GM19468 (cell line): ENCODE measurements around the gene PNMA8B.

Experiments
- ATAC-seq: cut with Tn5 transposase; IDR thresholded peaks from one replicate; pipeline ENCODE4 v1.9.1; 2021; ENCODE audit warnings: mild to moderate bottlenecking, moderate library complexity, moderate number of reproducible peaks; ENCODE audit not compliant: unreplicated experiment; ENCODE audit errors: extremely low read depth

PNMA8B gene

DNA sequence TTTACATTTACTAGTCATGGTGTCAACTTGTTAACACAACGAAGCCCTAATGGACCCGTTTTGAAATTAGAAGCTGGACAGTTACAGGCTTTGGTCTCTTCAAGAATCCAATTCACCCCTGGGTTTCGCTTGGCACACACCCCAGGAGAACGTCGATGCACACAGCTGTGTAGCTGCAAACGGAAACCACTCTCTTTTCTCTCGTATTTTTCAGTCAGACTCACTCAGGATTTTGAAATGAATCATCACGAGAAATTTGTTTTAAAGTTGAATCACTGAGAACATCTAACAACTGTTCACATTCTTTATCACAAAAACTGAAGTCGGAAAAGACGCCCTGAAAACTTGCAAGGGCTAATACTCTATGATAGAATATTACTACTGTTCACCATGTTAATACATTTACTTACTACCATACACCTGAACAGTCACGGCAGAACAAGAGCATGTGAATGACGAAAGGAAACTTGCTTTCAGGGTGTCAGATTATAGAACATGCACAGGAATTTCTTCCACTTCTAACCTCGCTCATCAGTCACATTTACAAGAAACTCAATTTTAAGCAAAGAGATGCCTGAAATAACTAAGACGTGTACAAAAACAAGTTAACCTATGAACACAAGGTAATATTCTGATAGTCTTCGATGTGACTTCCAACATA is 29.0 kb downstream of the PNMA8B start:
- no peak for ATAC-seq

DNA sequence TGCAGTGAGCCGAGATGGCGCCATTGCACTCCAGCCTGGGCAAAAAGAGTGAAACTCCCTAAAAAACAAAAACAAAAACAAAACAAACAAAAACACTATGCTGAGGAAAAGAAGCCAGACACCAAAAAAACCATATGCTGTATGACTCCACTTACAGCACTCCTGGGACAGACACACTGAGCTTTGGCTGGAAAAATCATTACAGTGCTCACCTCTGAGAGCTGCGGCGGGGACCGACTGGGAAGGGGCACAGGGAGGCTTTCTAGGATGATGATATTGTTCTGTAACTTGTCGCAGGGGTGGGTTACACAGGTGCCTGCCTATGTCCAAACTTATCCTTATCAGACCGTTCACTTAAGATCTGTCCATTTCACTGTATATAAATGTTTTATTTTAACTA is 32.2 kb downstream of the PNMA8B start:
- no peak for ATAC-seq

DNA sequence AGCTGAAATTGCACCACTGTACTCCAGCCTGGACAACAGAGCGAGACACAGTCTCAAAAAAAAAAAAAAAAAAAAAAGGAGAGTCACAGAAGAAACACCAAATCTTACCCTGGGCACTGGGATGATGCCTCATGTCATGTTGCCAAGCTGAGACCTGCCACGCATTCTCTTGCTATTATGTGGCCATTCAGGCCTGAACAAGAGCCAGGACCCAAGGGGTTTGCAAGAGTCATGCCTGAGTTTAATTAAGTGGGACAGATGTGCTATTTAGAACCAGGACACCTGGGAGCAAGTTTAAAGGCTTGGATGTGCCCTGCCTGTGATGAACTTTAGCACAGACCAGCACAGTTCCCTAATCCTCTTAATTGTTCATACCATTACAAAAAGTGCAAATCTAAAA is 34.1 kb downstream of the PNMA8B start:
- ATAC-seq = no peak

DNA sequence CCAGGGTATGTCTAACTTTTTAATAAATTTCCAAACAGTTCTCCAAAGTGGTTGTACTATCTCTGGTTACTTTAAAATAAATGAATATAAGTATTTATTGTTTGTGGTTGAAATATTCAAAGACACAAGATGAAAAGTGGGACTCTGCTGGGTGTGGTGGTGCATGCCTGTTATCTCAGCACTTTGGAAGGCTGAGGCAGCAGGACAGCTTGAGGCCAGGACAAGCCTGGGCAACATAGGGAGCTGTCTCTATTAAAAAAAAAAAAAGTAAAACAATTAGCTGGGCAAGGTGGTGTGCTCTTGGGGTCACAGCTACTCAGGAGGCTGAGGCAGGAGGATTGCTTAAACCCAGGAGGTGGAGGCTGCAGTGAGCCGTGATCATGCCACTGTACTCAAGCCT is 34.7 kb downstream of the PNMA8B start:
- no peak for ATAC-seq

DNA sequence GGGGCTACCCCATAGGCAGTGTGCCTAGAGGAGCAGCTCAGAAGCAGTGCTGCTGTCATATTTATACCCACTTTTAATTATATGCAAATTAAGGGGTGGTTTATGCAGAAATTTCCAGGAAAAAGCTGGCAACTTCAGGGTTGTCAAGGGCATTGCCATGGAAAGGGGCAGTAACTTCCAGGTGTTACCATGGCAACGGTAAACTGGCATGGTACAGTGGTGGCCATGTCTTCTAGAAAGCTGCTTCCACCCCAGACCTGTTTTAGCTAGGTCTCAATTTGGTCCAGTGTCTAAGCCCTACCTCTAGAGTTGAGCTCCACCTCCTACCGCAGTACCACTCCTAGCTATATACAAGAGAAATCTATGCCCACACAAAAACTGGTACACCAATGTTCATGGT is 35.6 kb downstream of the PNMA8B start:
- no peak for ATAC-seq

DNA sequence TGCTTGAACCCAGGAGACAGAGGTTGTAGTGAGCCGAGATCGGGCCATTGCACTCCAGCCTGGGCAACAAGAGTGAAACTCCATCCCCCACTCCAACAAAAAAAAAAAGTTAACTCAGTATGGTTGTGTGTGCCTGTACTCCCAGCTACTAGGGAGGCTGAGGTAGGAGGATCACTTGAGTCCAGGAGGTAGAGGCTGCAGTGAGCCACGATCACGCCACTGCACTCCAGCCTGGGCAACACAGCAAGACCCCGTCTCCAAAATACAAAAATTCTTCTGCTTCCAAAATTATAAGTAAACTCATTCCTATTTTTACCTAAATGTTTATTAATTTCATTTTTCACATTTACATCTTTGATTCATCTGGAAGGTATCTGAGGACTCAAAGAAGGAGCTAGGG is 38.7 kb downstream of the PNMA8B start:
- no peak for ATAC-seq

DNA sequence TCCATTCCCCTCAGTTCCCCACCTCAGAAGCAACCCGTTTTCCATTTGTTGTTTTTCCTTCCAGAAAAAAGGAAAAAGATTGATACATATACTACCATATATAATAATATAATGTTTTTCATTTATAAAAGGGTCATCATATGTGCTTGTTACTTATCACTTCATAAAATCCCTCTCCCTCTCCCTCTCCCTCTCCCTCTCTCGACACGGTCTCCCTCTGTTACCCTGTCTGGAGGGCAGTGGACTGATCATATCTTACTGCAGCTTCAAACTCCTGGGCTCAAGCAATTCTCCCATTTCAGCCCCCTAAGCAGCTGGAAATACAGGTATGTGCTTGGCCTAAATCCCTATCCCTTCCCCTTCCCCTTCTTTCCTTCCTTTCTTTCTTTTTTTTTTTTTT is 41.4 kb downstream of the PNMA8B start:
- ATAC-seq = no peak

DNA sequence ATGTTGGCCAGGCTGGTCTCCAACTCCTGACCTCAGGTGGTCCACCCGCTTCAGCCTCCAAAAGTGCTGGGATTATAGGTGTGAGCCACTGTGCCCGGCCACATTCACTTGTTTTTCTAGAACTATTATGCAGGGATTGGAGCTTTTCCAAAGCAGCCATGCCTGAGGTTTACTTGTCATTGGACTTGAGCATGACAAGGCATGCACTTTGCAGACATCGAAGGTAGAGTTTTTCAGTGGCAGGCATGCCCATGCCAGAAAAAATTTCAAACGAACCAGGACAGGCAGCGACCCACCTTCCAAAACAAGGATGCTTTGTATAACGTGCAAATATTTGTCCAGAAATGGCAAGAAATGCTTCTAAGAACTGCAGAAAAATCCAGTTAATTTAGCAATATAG is 42.0 kb downstream of the PNMA8B start:
- ATAC-seq = no peak

DNA sequence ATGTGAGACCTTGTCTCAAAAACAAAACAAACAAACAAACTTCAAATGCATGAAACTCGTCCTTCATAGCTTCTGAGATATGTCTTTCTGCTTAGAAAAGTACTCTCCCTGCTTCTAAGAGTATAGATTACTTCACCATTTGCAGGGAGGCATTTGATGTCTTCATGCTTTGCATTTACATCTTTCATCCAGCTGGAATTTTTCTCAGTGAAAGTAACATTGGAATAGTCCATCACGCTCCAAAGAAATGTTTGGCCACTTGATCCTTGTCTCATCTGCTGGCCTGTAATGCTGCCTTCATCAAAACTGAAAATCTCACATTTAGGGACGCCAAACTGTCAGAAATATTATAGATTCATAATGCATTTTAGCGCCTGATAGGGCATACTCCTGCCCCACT is 43.5 kb downstream of the PNMA8B start:
- ATAC-seq = no peak

DNA sequence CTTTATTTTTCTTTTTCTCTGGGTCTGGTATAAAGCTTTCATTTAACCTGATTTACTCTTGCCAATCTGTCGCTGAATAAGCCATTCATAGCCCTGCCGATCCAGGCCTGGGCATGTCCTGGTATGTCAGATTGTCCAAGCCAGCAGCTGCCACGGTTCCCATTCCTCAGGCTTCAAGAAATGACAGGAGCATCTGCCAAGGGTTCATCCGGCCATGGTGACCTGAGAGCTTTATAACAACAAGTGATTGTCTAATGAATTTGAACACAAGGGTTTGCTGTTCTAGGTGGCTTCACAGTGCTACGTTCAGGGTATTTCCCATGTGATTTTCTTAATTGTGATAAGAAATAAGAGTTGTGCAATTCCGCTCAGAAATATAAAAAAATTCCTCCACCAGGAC is 44.3 kb downstream of the PNMA8B start:
- no peak for ATAC-seq

DNA sequence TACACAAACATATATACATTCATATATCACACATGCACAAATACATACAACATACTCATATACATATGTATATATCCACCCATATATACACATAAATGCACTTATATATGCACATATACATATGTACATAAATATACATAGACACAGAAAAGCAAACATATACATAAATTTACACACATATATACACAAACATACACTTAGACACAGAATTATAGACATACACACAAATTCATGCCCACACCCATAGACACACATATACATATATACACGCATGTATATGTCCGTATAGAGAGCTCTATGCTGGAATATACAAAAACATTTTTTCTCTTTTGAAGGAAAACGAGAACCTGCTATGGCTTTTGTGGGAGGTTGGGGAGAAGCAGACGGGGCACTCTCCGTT is 44.9 kb downstream of the PNMA8B start:
- no peak for ATAC-seq

DNA sequence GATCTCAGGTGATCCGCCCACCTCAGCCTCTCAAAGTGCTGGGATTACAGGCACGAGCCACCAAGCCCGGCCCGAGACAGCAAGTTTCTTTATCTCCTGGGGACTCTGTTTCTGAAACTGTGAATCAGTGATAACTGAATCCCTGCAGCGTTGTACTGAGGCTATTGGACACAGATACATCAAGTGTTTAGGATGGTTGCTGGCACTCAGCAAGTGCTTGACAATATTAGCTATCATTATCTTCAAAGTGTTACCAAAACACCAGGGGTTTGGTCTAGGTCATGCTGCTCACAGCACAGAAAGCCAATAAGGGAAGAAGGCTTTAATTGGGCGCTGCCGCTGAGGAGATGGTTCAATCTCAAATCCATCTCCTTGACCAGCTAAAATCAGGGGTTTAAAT is 46.4 kb downstream of the PNMA8B start:
- ATAC-seq = no peak

DNA sequence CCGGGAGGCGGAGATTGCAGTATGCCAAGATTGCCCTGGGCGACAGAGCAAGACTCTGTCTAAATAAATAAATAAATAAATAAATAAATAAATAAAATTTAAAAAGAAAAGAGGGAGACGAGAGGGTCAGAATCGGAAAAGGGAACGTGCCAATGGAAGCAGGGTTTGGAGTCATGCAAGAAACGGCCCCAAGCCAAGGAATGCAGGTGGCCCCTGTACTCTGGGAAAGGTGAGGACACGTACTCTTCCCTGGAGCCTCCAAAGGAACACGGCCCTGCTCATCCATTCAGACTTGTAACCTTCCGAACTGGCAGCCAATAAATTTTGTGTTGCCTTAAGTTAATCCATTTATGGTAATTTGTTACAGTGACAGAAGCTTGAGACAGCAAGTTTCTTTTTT is 47.1 kb downstream of the PNMA8B start:
- ATAC-seq = no peak

DNA sequence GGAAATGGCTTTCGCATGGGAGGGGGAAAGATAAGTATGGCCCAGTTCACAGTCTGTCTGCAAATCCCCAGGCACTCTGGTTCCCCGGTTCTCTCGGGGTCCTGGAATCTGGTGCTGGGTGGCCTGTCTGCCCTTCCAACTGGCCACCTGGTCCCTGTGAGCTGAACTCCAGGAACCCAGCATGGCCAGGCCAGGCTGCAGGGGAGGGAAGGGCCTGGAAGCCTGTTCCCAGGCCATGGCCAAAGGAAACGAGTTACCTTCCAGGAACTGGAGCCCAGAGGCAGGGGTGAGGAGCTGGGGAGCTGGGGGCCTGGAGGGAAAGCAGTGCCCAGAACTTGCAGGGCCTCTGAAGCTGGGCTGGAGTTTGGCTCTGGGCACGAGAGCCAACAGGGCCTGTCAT is 47.8 kb downstream of the PNMA8B start:
- no peak for ATAC-seq

DNA sequence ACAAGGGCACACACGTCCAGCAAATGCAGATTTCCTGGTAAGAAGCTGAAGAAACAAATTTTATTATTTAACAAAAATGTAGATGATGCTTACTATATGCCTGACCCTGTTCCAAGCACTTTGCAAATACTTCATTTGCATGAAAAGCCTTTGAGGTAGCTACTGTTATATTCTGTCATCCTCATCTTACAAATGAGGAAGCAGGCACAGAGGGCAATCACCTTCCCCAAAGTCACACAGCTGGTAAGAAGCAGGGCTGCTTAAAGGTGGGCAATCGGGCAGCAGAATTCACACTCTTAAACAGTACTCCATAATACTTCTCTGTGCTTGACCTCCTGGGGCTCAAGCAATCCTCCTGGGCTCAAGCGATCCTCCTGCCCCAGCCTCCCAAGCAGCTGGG is 48.7 kb downstream of the PNMA8B start:
- ATAC-seq = no peak

DNA sequence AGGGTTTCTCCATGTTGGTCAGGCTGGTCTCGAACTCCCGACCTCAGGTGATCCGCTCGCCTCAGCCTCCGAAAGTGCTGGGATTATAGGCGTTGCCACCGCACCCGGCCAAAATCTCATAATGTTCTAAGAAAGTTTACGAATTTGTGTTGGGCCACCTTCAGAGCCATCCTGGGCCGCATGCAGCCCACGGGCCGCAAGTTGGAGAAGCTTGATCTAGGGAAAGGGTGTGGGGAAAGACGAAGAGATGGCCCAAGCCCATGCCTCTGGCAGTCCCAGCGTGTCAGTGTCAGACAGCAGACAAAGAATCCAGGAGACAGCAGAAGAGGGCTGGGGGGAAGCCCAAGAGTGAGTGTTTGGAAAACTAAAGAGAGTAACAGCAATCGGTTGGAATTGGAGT is 49.6 kb downstream of the PNMA8B start:
- ATAC-seq = no peak

DNA sequence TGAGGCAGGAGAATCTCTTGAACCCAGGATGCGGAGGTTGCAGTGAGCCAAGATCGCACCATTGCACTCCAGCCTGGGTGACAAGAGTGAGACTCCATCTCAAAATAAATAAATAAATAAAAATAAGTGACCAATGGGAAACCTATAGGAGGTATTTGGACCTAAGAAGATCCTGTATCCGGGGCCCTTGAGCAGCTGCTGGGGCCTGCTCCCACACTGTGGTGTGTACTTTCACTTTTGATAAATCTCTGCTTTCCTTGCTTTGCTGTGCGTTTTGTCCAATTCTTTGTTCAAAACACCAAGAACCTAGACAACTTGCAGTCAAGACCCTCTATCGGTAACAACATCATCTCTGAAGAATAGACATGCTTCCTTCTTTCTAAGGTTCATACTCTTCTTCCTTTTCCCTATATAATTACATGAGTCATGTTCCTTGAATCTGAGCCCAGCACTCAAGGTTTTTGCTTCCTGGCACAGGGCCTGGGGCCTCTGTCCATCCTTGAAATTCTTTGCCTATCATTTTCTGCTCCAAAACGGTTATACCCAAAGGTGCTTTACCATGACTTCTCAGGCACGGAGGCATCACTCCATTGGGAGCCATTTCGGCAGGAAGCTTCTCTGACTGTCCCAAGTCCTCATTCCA is 52.7 kb downstream of the PNMA8B start:
- no peak for ATAC-seq

DNA sequence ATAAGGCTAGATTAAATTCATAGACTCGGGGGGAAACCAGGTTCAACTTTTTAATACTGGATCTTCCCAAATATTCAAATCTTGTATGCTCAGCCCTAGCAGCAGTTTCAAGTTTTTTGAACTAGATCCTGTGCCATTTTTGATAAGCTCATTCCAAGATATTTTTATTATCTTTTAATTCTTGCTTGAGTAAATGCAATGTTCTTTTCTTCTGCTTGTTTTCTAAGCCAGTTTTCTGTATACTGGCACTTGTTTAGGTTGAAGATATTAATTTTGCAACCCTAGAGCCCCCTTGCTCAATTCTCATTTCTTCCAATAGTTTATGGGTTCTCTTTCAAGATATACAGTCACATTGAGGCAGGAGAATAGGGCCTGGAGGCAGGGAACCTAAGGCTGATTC is 53.8 kb downstream of the PNMA8B start:
- ATAC-seq = no peak
